Adrenal gland (tissue), 12 donors: Measurements from ENCODE around the gene KRT26. TPM values are rescaled to one million over a fixed set of nuclear protein-coding genes. Genes with fewer than 3 reads are reported as not detected.
"Not testable (repeated sequence)": the region's sequence is repeated elsewhere in the genome, so short reads cannot be mapped to it uniquely, and the experiment has no call there.

ENCODE experiments used
- DNase-seq, 7 donors: peaks; one replicate each; pipeline ENCODE4 v3.0.0-alpha.2; 2019 to 2020
- H3K27ac ChIP-seq, 5 donors: fragments of 200-600 bp; sonication (generic) in 4 of 5; 1 replicate in 3 of 5; 2 replicates in 2 of 5; pipeline versions ENCODE4 v1.5.1 to v1.8.0; 2016 to 2020; ENCODE audit warnings: mild to moderate bottlenecking in 1 of 5
- H3K27me3 ChIP-seq: fragments of 200-600 bp; 2 replicates; pipeline ENCODE4 v1.8.0; 2021
- H3K36me3 ChIP-seq, 2 donors: fragments of 200-600 bp; replicated peaks in 1 of 2; 1 replicate in 1 of 2; 2 replicates in 1 of 2; pipeline versions ENCODE4 v1.5.1 to v1.8.0; 2018 to 2022
- H3K4me1 ChIP-seq, 2 donors: fragments of 200-600 bp; replicated peaks in 1 of 2; 1 replicate in 1 of 2; 2 replicates in 1 of 2; pipeline versions ENCODE4 v1.5.1 to v1.8.0; 2018 to 2021
- H3K4me3 ChIP-seq, 4 donors: fragments of 200-600 bp; sonication (generic) in 3 of 4; one replicate each; pipeline ENCODE4 v1.5.1; 2016 to 2018
- H3K9me3 ChIP-seq, 3 donors: fragments of 200-600 bp; sonication (generic) in 1 of 3; replicated peaks in 1 of 3; 1 replicate in 2 of 3; 2 replicates in 1 of 3; pipeline versions ENCODE4 v1.5.1 to v1.8.0; 2016 to 2021
- CTCF ChIP-seq, 6 experiments: fragments of 450-650 bp in 4 of 6; fragments of 200-600 bp in 2 of 6; sonication (generic) in 1 of 6; IDR thresholded peaks; 1 replicate in 5 of 6; 2 replicates in 1 of 6; pipeline versions ENCODE4 v1.5.1 to v1.8.0; 2016 to 2021; ENCODE audit warnings: antibody characterized with exemption in 6 of 6, mild to moderate bottlenecking in 2 of 6, moderate library complexity in 1 of 6
- POLR2A ChIP-seq, 2 donors: fragments of 450-650 bp; IDR thresholded peaks; one replicate each; pipeline ENCODE4 v1.6.1; 2017; ENCODE audit warnings: antibody characterized with exemption in 2 of 2, mild to moderate bottlenecking in 2 of 2, moderate library complexity in 1 of 2
- WGBS, 4 donors: extraction: QIAGEN DNeasy Blood & Tissue Kit in 2 of 4; methylation state at CpG; one replicate each; pipeline versions ENCODE4 v1.1.5 to v1.1.7; 2013 to 2017; 5-methylcytosine and 5-hydroxymethylcytosine counted together
- intact Hi-C, 2 donors: fragments of 100-400 bp; cut with DNase I; formaldehyde crosslinking; loops; one replicate each; pipeline versions ENCODE4 v1.14.1 to v1.15.0; 2022 to 2023
- polyA plus RNA-seq, 3 donors: library from polyadenylated mRNA; stranded (reverse); fragments of 200-250 nt in 2 of 3; fragments of 350-450 nt in 1 of 3; fragmentation: Illumina TruSeq in 1 of 3; extraction: RNeasy Lipid Tissue Mini Kit (QIAGEN cat#74804) in 1 of 3; gene quantifications; one replicate each; pipeline ENCODE4 v1.2.3, GENCODE V29; 2013 to 2014
- total RNA-seq, 9 donors: library from RNA; depleted of rRNA in 4 of 9; stranded (reverse); fragments of >200 nt in 4 of 9; fragments of 120-200 nt in 1 of 9; fragmentation: NEBNext Ultra II Directional in 1 of 9; extraction: Animal tissue kit (Norgen Biotek cat#: 25700) in 1 of 9; gene quantifications; one replicate each; pipeline versions ENCODE4 v1.1.0 to v1.2.4, GENCODE V29; 2013 to 2023
- donor health status: healthy with polysubstance abuse.
- donor health status: Bipolar disorder and iron deficiency.
- donor health status: DM: yes; HTN: yes; CAD: no.
- donor health status: DM: no; HTN: no; CAD: no.
- donor health status: DM: no; HTN: no; CAD: no.
- donor health status: DM: yes; HTN: yes; CAD: no.

Gene KRT26
- total and polyA plus RNA-seq, 12 donors = not detected

GRCh38 chr17:40815381-40815780, 43.4 kb upstream of the KRT26 start:
- no peak for DNase-seq
- TF ChIP-seq CTCF (IDR thresholded peaks at IDR 0.05) (no peak), POLR2A (IDR thresholded peaks at IDR 0.05) (no peak)
- Histone ChIP-seq H3K36me3 (no peaks in the 10 kb centered on the region), H3K4me3 (no peak overlapping the region), H3K4me1 (peaks cover 0 to 7% of the 10 kb centered on the region in 2 donors), H3K27me3 (peaks cover 15% of the 10 kb centered on the region), H3K9me3 (no peaks in the 10 kb centered on the region), H3K27ac (no peak overlapping the region)
- intact Hi-C loops = no loop called here
- 86 to 92% (median 89%) methylated on average over 1 of the region's 1 CpG for WGBS, 4 donors

- H3K36me3 ChIP-seq, H3K4me1 ChIP-seq, H3K9me3 ChIP-seq, DNase-seq, H3K4me3 ChIP-seq, intact Hi-C loops, H3K27ac ChIP-seq: not testable (repeated sequence)
- WGBS, 4 donors = 76 to 84% (median 79%) methylated on average over 3 of the region's 3 CpGs
- peaks cover 18% of the 10 kb centered on the region for H3K27me3 ChIP-seq
These were observed 42.7 kb upstream of the KRT26 start for GRCh38 chr17:40814657-40815056.

GRCh38 chr17:40813804-40814203, 41.8 kb upstream of the KRT26 start:
- Histone ChIP-seq H3K36me3 (no peaks in the 10 kb centered on the region), H3K27ac (no peak overlapping the region), H3K27me3 (peaks cover 18% of the 10 kb centered on the region), H3K4me3 (no peak overlapping the region), H3K9me3 (no peaks in the 10 kb centered on the region), H3K4me1 (no peaks in the 10 kb centered on the region)
- intact Hi-C loops = no loop called here
- no peak for DNase-seq
- 58 to 76% (median 70%) methylated on average over 4 of the region's 4 CpGs for WGBS, 4 donors
- TF ChIP-seq CTCF (IDR thresholded peaks at IDR 0.05) = no peak
- no peak for TF ChIP-seq POLR2A (IDR thresholded peaks at IDR 0.05)

GRCh38 chr17:40812639-40813038, 40.6 kb upstream of the KRT26 start:
- Histone ChIP-seq H3K4me1 (no peaks in the 10 kb centered on the region), H3K27ac (no peak overlapping the region), H3K27me3 (peaks cover 26% of the 10 kb centered on the region), H3K36me3 (no peaks in the 10 kb centered on the region), H3K9me3 (no peaks in the 10 kb centered on the region), H3K4me3 (no peak overlapping the region)
- WGBS, 4 donors = 73 to 81% (median 76%) methylated on average over 3 of the region's 3 CpGs
- TF ChIP-seq CTCF (IDR thresholded peaks at IDR 0.05) (no peak), POLR2A (IDR thresholded peaks at IDR 0.05) (no peak)
- no peak for DNase-seq
- intact Hi-C loops = no loop called here

GRCh38 chr17:40810494-40810893, 38.5 kb upstream of the KRT26 start:
- Histone ChIP-seq H3K27me3 (peaks cover 41% of the 10 kb centered on the region), H3K4me1 (no peaks in the 10 kb centered on the region), H3K9me3 (no peaks in the 10 kb centered on the region), H3K4me3 (no peak overlapping the region), H3K36me3 (no peaks in the 10 kb centered on the region), H3K27ac (no peak overlapping the region)
- WGBS, 4 donors = 59 to 66% (median 63%) methylated on average over 6 of the region's 6 CpGs
- intact Hi-C loops = no loop called here
- no peak for DNase-seq
- TF ChIP-seq POLR2A (IDR thresholded peaks at IDR 0.05) (no peak), CTCF (IDR thresholded peaks at IDR 0.05) (no peak)
